GM19455 (cell line): ENCODE data around the gene VPS35.

Experiments used
- ATAC-seq: cut with Tn5 transposase; IDR thresholded peaks from one replicate; pipeline ENCODE4 v1.9.1; 2021; ENCODE audit not compliant: unreplicated experiment

Gene VPS35

GRCh38 chr16:46688654-46689364 lies at the start of gene VPS35:
Gene VPS35, minus strand, starts transcription at chr16:46689178. Its CDS starts 45 bp downstream, at chr16:46689133.
- peak; percentile 82 for ATAC-seq

GRCh38 chr16:46737621-46738214 lies 48.7 kb upstream of the VPS35 start:
- no peak for ATAC-seq

- no peak for ATAC-seq
These were observed 47.7 kb upstream of the VPS35 start for GRCh38 chr16:46736695-46737094.

- no peak for ATAC-seq
These were observed 44.4 kb upstream of the VPS35 start for GRCh38 chr16:46733319-46733830.

- no peak for ATAC-seq
These were observed 43.6 kb upstream of the VPS35 start for GRCh38 chr16:46732561-46732960.

- no peak for ATAC-seq
These were observed 42.9 kb upstream of the VPS35 start for GRCh38 chr16:46731691-46732555.

- ATAC-seq: no peak
These were observed 42.1 kb upstream of the VPS35 start for GRCh38 chr16:46730801-46731690.

- no peak for ATAC-seq
These were observed 41.1 kb upstream of the VPS35 start for GRCh38 chr16:46730126-46730525.

GRCh38 chr16:46729326-46729995 lies 40.5 kb upstream of the VPS35 start:
- ATAC-seq: no peak

GRCh38 chr16:46728806-46729205 lies 39.8 kb upstream of the VPS35 start:
- no peak for ATAC-seq

- no peak for ATAC-seq
These were observed 38.7 kb upstream of the VPS35 start for GRCh38 chr16:46727630-46728029.

GRCh38 chr16:46727184-46727583 lies 38.2 kb upstream of the VPS35 start:
- ATAC-seq: no peak

- ATAC-seq: no peak
These were observed 32.9 kb upstream of the VPS35 start for GRCh38 chr16:46721885-46722284.

GRCh38 chr16:46720619-46721018 lies 31.6 kb upstream of the VPS35 start:
- no peak for ATAC-seq

GRCh38 chr16:46719528-46719927 lies 30.6 kb upstream of the VPS35 start:
- no peak for ATAC-seq

- ATAC-seq: no peak
These were observed 29.2 kb upstream of the VPS35 start for GRCh38 chr16:46718214-46718613.

GRCh38 chr16:46717692-46718091 lies 28.7 kb upstream of the VPS35 start:
- no peak for ATAC-seq

GRCh38 chr16:46715769-46716305 lies 26.9 kb upstream of the VPS35 start:
- no peak for ATAC-seq

- no peak for ATAC-seq
These were observed 26.0 kb upstream of the VPS35 start for GRCh38 chr16:46714797-46715591.
